GM18873 (cell line): ENCODE data around the gene MIP.
"Not testable (repeated sequence)": the region's sequence is repeated elsewhere in the genome, so short reads cannot be mapped to it uniquely, and the experiment has no call there.

ENCODE experiments used
- ATAC-seq: cut with Tn5 transposase; IDR thresholded peaks from one replicate; pipeline ENCODE4 v1.9.1; 2021; ENCODE audit warnings: mild to moderate bottlenecking, moderate library complexity, moderate number of reproducible peaks; ENCODE audit not compliant: unreplicated experiment, low FRiP score

MIP gene

DNA sequence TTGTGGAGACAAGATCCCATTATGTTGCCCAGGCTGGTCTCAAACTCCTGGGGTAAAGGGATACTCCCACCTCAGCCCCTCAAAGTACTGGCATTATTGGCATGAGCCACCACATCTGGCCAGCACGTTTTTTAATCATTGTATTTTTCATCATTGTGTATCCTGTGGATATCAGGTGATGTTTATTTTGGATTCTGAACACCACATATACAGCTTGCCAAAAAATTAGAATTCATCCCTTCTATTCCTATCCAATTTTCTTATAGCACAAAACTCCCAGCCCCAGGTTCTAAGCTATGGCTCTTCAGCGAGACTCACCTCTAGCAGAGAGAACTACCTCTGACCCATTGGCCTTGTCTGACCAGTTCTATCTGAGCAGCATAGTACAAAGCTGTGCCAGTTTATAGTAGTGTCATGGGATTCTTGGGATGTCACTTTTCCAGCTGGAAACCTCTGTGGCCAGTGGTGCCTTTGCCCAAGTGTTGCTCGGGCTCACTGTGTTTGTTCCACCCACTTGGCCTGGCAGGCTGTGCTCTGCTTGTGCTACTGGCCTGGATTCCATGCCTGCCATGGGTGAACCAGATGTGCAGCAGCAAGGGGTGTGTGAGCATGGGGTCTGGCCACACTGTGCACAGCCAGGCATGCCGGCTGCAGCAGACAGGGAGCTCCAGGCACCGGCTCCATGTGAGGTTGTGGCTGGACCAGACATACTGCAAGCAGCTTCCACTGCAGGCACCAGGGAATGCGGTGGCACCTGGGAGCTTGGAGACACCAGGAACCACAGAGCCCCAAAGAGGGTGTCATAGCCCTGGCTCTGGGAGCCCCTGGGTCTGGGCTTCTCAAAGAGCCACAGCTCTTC, 42.4 kb downstream of the MIP start:
- ATAC-seq = no peak

DNA sequence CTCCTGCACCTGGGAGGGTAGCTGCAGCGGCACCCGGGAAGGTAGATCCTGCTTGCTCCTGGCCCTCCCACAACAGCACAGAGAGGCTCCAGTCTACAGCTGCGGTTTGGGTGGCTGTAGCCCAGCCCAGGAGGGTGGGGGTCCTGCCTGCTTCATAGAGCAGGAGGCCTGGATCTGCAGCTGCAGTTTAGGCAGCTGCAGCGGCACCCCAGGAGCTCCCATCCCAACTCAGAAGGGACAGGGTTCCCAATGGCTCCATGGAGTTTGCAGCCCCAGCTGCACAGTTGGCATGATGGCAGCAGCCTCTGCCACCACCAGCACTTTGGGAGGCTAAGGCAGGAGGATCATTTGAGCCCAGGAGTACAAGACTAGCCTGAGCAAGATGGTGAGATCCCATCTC, 43.7 kb downstream of the MIP start:
- ATAC-seq = no peak

DNA sequence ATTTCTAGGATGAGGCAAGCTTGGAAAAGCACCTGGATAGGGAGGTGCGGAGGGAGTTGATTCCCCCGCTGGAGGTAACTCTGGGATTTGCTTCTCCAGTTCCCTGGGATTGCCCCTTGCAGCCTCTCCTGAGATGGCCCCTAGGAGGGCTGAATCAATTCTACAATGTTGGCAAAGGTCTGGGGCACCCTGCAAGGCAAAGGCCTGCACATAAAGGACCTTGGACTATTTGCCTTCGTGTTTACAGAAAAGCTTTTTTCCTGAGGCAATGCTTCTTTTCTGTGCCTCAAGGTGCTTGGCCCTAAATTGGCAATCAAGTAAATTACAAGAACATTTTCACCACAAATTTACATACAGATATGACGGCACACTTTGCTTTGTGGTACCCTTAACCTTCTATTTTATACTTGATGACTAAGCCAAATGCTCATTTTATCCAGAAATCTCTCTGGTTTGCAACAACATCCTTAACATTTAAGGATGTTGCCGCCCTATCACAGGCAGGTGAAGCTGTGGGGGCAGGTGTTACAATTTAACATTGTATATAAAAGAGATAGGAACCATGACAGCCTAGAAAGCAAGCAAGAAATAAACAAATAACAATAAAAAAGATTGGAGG, 45.5 kb downstream of the MIP start:
- ATAC-seq = no peak

DNA sequence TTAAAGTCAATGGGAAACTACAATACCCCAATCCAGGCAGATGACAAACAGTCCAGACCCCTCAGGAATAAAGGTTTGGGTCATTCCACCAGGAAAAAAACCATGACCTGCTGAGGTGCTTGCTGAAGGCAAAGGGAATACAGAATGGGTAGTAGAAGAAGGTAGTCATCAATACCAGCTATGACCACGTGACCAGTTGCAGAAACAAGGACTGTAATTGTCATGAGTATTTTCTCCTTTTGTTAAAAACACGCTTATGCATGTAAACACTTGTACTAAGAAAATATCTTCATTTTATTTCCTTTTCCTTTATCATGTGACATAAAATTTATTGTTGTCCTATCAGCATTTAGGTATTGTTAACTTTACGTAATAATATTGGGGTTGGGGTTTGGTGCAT, 50.2 kb downstream of the MIP start:
- not testable (repeated sequence) for ATAC-seq

DNA sequence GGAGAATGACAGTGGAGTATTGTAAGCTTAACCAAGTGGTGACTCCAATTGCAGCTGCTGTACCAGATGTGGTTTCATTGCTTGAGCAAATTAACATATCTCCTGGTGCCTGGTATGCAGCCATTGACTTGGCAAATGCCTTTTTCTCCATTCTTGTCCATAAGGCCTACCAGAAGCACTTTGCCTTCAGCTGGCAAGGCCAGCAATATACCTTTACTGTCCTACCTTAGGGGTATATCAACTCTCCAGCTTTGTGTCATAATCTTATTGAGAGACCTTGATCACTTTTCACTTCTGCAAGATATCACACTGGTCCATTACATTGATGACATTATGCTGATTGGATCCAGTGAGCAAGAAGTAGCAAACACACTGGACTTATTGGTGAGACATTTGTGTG, 52.8 kb downstream of the MIP start:
- not testable (repeated sequence) for ATAC-seq

DNA sequence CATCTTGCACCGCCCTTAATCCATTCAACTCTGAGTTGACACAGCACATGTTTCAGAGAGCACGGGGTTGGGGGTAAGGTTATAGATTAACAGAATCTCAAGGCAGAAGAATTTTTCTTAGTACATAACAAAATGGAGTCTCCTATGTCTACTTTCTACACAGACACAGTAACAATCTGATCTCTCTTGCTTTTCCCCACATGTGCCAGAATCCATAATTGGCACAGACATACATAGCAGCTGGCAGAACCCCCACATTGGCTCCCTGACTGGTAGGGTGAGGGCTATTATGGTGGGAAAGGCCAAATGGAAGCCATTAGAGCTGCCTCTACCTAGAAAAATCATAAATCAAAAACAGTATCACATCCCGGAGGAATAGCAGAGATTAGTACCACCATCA, 53.3 kb downstream of the MIP start:
- ATAC-seq = not testable (repeated sequence)
